Spleen (tissue), 11 donors: ENCODE measurements around the gene KIF21B. TPM values are rescaled to one million over a fixed set of nuclear protein-coding genes. Genes with fewer than 3 reads are reported as not detected.
"Not testable (repeated sequence)": the region's sequence is repeated elsewhere in the genome, so short reads cannot be mapped to it uniquely, and the experiment has no call there.

ENCODE experiments used
- DNase-seq: peaks from one replicate; pipeline ENCODE4 v3.0.0-alpha.2; 2020
- H3K27ac ChIP-seq, 8 donors: fragments of 200-600 bp; sonication (generic) in 7 of 8; 1 replicate in 4 of 8; 2 replicates in 4 of 8; pipeline versions ENCODE4 v1.5.0 to v1.8.0; 2016 to 2021; ENCODE audit warnings: inconsistent platforms in 4 of 8, mild to moderate bottlenecking in 4 of 8, moderate library complexity in 1 of 8
- H3K27me3 ChIP-seq, 7 donors: fragments of 200-600 bp; sonication (generic) in 6 of 7; replicated peaks in 1 of 7; 1 replicate in 4 of 7; 2 replicates in 3 of 7; pipeline versions ENCODE4 v1.5.0 to v1.8.0; 2016 to 2021; ENCODE audit warnings: inconsistent platforms in 3 of 7, mild to moderate bottlenecking in 1 of 7
- H3K36me3 ChIP-seq, 6 donors: fragments of 200-600 bp; sonication (generic) in 5 of 6; 1 replicate in 4 of 6; 2 replicates in 2 of 6; pipeline versions ENCODE4 v1.5.0 to v1.8.0; 2016 to 2021; ENCODE audit warnings: inconsistent platforms in 2 of 6
- H3K4me1 ChIP-seq, 6 donors: fragments of 200-600 bp; sonication (generic) in 5 of 6; 1 replicate in 3 of 6; 2 replicates in 3 of 6; pipeline versions ENCODE4 v1.5.0 to v1.8.0; 2016 to 2021; ENCODE audit warnings: inconsistent platforms in 3 of 6
- H3K4me3 ChIP-seq, 8 donors: fragments of 200-600 bp; sonication (generic) in 7 of 8; 1 replicate in 4 of 8; 2 replicates in 4 of 8; pipeline versions ENCODE4 v1.5.0 to v1.8.0; 2016 to 2021; ENCODE audit warnings: inconsistent platforms in 4 of 8, mild to moderate bottlenecking in 4 of 8, moderate library complexity in 2 of 8
- H3K9me3 ChIP-seq, 8 donors: fragments of 200-600 bp; sonication (generic) in 7 of 8; 1 replicate in 4 of 8; 2 replicates in 4 of 8; pipeline versions ENCODE4 v1.5.0 to v1.8.0; 2016 to 2021; ENCODE audit warnings: inconsistent platforms in 4 of 8
- CTCF ChIP-seq, 11 experiments: fragments of 200-600 bp in 7 of 11; fragments of 450-650 bp in 4 of 11; sonication (generic) in 4 of 11; IDR thresholded peaks in 8 of 11; conservative IDR thresholded peaks in 3 of 11; 1 replicate in 7 of 11; 2 replicates in 4 of 11; pipeline versions ENCODE4 v1.4.0 to v1.8.0; 2016 to 2021; ENCODE audit warnings: antibody characterized with exemption in 11 of 11, inconsistent platforms in 4 of 11, mild to moderate bottlenecking in 1 of 11
- POLR2A ChIP-seq, 3 donors: fragments of 450-650 bp; IDR thresholded peaks; one replicate each; pipeline ENCODE4 v1.5.1; 2017; ENCODE audit warnings: antibody characterized with exemption in 3 of 3, mild to moderate bottlenecking in 1 of 3
- POLR2AphosphoS5 ChIP-seq, 3 donors: sonication (generic); formaldehyde crosslinking; IDR thresholded peaks; one replicate each; pipeline ENCODE4 v1.5.1; 2017; ENCODE audit warnings: antibody characterized with exemption in 3 of 3
- WGBS, 5 donors: extraction: QIAGEN DNeasy Blood & Tissue Kit in 3 of 5; methylation state at CpG; one replicate each; pipeline versions ENCODE4 v1.1.5 to v1.1.7; 2013 to 2018; 5-methylcytosine and 5-hydroxymethylcytosine counted together
- intact Hi-C: fragments of 100-400 bp; cut with DNase I; formaldehyde crosslinking; loops from one replicate; pipeline ENCODE4 v1.15.0; 2023; ENCODE audit warnings: low total_unique reads
- polyA plus RNA-seq, 3 donors: library from polyadenylated mRNA; stranded (reverse); fragments of 200-250 nt; gene quantifications; one replicate each; pipeline ENCODE4 v1.2.1, GENCODE V29; 2013
- total RNA-seq, 7 donors: library from RNA; depleted of rRNA in 3 of 7; stranded (reverse); fragments of >200 nt in 3 of 7; fragmentation: NEBNext Ultra II Directional in 4 of 7; extraction: Animal tissue kit (Norgen Biotek cat#: 25700) in 4 of 7; gene quantifications; one replicate each; pipeline versions ENCODE4 v1.1.0 to v1.2.1, GENCODE V29; 2016 to 2021
- donor health status: healthy with polysubstance abuse.
- donor health status: DM: no; HTN: no; CAD: no; lungs with moderate emphysema.
- donor health status: DM: no; HTN: no; CAD: no.
- donor health status: Bipolar disorder and iron deficiency.
- donor health status: healthy.
- donor health status: DM: no; HTN: no; CAD: no.
- donor health status: DM: yes; HTN: yes; CAD: no.

Gene KIF21B
- total and polyA plus RNA-seq, 10 donors: 3.0 to 49.0 (median 28.1) TPM

- H3K27me3 ChIP-seq: no peaks in the 10 kb centered on the region
- 67 to 88% (median 85%) methylated on average over 2 of the region's 2 CpGs for WGBS, 5 donors
- TF ChIP-seq POLR2AphosphoS5 (IDR thresholded peaks at IDR 0.05) (no peak), POLR2A (IDR thresholded peaks at IDR 0.05) (no peak), CTCF (IDR thresholded peaks at IDR 0.05 in 8 of 11, conservative IDR thresholded peaks at IDR 0.05 in 3 of 11) (no peak)
- no peaks in the 10 kb centered on the region for H3K4me1 ChIP-seq
- intact Hi-C loops: no loop called here
- peaks cover 0 to 6% (median 0%) of the 10 kb centered on the region in 6 donors for H3K36me3 ChIP-seq
- H3K9me3 ChIP-seq: no peaks in the 10 kb centered on the region
- H3K27ac ChIP-seq: no peak overlapping the region
- H3K4me3 ChIP-seq: no peak overlapping the region
- no peak for DNase-seq
Observed at GRCh38 chr1:200963076-200963475, 60.4 kb downstream of the KIF21B start.

GRCh38 chr1:200962631-200963030 is 60.9 kb downstream of the KIF21B start:
- TF ChIP-seq POLR2A (IDR thresholded peaks at IDR 0.05) (no peak), CTCF (IDR thresholded peaks at IDR 0.05 in 8 of 11, conservative IDR thresholded peaks at IDR 0.05 in 3 of 11) (no peak), POLR2AphosphoS5 (IDR thresholded peaks at IDR 0.05) (no peak)
- Histone ChIP-seq H3K27me3 (no peaks in the 10 kb centered on the region), H3K4me1 (no peaks in the 10 kb centered on the region), H3K27ac (no peak overlapping the region), H3K4me3 (no peak overlapping the region), H3K36me3 (peaks cover 0 to 2% (median 0%) of the 10 kb centered on the region in 6 donors), H3K9me3 (no peaks in the 10 kb centered on the region)
- peak; percentile 33 for DNase-seq
- 80 to 92% (median 89%) methylated on average over 4 of the region's 4 CpGs for WGBS, 5 donors
- intact Hi-C loops: no loop called here

GRCh38 chr1:200962151-200962550 is 61.4 kb downstream of the KIF21B start:
- H3K36me3 ChIP-seq, H3K27ac ChIP-seq, DNase-seq, intact Hi-C loops, H3K9me3 ChIP-seq, H3K4me3 ChIP-seq, H3K4me1 ChIP-seq, H3K27me3 ChIP-seq: not testable (repeated sequence)
- WGBS, 5 donors: 90 to 94% (median 92%) methylated on average over 10 to 11 of the region's 11 CpGs

GRCh38 chr1:200960948-200961340 is 62.6 kb downstream of the KIF21B start:
- 71 to 79% (median 73%) methylated on average over 4 of the region's 4 CpGs for WGBS, 5 donors
- intact Hi-C loops: no loop called here
- DNase-seq: peak; percentile 32

More at GRCh38 chr1:200960948-200961340, 62.6 kb downstream of the KIF21B start:
- Histone ChIP-seq H3K4me1 (no peaks in the 10 kb centered on the region), H3K4me3 (no peak overlapping the region), H3K27ac (no peak overlapping the region), H3K9me3 (no peaks in the 10 kb centered on the region), H3K27me3 (no peaks in the 10 kb centered on the region), H3K36me3 (no peaks in the 10 kb centered on the region)
- TF ChIP-seq CTCF (IDR thresholded peaks at IDR 0.05 in 8 of 11, conservative IDR thresholded peaks at IDR 0.05 in 3 of 11) (no peak), POLR2A (IDR thresholded peaks at IDR 0.05) (no peak), POLR2AphosphoS5 (IDR thresholded peaks at IDR 0.05) (no peak)
